HG03108 (cell line): ENCODE measurements around the gene RGS4.

Experiments used
- ATAC-seq: cut with Tn5 transposase; IDR thresholded peaks from one replicate; pipeline ENCODE4 v1.9.1; 2021; ENCODE audit warnings: moderate library complexity; ENCODE audit not compliant: unreplicated experiment

The RGS4 gene

GRCh38 chr1:163094589-163094988, 25.4 kb downstream of the RGS4 start:
- ATAC-seq: no peak

GRCh38 chr1:163095213-163095612, 26.1 kb downstream of the RGS4 start:
- no peak for ATAC-seq

- ATAC-seq: no peak
These were observed 33.4 kb downstream of the RGS4 start for GRCh38 chr1:163102590-163102989.

- no peak for ATAC-seq
These were observed 35.4 kb downstream of the RGS4 start for GRCh38 chr1:163104385-163105099.

- no peak for ATAC-seq
These were observed 37.3 kb downstream of the RGS4 start for GRCh38 chr1:163106364-163106987.

GRCh38 chr1:163107655-163108054, 38.5 kb downstream of the RGS4 start:
- no peak for ATAC-seq

- ATAC-seq: no peak
These were observed 46.7 kb downstream of the RGS4 start for GRCh38 chr1:163115887-163116286.

- no peak for ATAC-seq
These were observed 50.5 kb downstream of the RGS4 start for GRCh38 chr1:163119707-163120106.

GRCh38 chr1:163120372-163120771, 51.2 kb downstream of the RGS4 start:
- no peak for ATAC-seq

- no peak for ATAC-seq
These were observed 55.7 kb downstream of the RGS4 start for GRCh38 chr1:163124812-163125211.
